ENCODE data around the gene COX10. TPM values are rescaled to one million over a fixed set of nuclear protein-coding genes. Genes with fewer than 3 reads are reported as not detected.

The COX10 gene
- polyA plus RNA-seq, 1 donor (not counting 4 experiments of a cell fraction or from before 2014, with no cell fraction given): 14.3 TPM

DNA sequence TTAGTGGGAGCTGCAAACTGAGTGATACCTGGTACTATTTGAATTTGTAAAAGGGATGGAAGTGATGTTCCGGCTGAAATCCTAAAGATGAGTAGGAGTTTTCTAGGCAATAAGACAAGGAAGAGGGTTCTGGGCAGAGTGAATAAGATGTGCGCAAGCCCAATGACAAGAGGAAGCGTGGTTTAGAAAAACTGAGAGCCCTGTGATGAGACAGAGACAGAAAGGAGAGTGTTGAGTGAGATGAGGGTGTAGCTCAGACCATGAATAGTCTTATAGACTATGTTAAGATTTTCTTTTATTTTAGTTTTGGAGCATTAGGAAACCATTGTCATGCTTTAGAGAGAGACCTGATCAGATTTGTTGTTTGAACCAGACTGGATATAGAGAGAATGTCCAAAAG is 50.2 kb downstream of the COX10 start:
- Histone ChIP-seq H3K9me3 (ENCODE audit: control insufficient read depth, low read depth, low read length) (no peaks in the 10 kb centered on the region), H3K4me2 (ENCODE audit: control insufficient read depth, extremely low read depth, insufficient read depth, low read depth, low read length) (no peak overlapping the region), H3K27ac (ENCODE audit: control insufficient read depth, insufficient read depth, low read length) (no peak overlapping the region), H4K20me1 (ENCODE audit: control insufficient read depth, extremely low read depth, insufficient read depth, low read length) (no peaks in the 10 kb centered on the region), H3K9ac (ENCODE audit: control insufficient read depth, extremely low read depth, insufficient read depth, low read length) (no peak overlapping the region), H3K4me3 (ENCODE audit: control insufficient read depth in 2 of 3, extremely low read depth in 1 of 3, insufficient read depth in 2 of 3, low read depth in 1 of 3, low read length in 3 of 3) (no peak overlapping the region), H3K27me3 (ENCODE audit: control insufficient read depth, extremely low read depth, insufficient read depth, low read length) (no peaks in the 10 kb centered on the region), H2AFZ (ENCODE audit: control insufficient read depth, low read length) (no peak overlapping the region), H3K9me1 (ENCODE audit: control insufficient read depth, extremely low read depth, insufficient read depth, low read length) (no peaks in the 10 kb centered on the region), H3K4me1 (ENCODE audit: control insufficient read depth, extremely low read depth, insufficient read depth, low read length) (no peaks in the 10 kb centered on the region), H3K36me3 (ENCODE audit: control insufficient read depth in 2 of 2, extremely low read depth in 1 of 2, insufficient read depth in 2 of 2, low read length in 2 of 2) (no peaks in the 10 kb centered on the region), H3K79me2 (ENCODE audit: control insufficient read depth, insufficient read depth, low read length) (peaks cover 6% of the 10 kb centered on the region)
- DNase-seq (ENCODE audit: low read depth, low spot score): no peak
- TF ChIP-seq EZH2 (IDR thresholded peaks at IDR 0.05; ENCODE audit: low read length): no peak
- TF ChIP-seq, protein P1, sequence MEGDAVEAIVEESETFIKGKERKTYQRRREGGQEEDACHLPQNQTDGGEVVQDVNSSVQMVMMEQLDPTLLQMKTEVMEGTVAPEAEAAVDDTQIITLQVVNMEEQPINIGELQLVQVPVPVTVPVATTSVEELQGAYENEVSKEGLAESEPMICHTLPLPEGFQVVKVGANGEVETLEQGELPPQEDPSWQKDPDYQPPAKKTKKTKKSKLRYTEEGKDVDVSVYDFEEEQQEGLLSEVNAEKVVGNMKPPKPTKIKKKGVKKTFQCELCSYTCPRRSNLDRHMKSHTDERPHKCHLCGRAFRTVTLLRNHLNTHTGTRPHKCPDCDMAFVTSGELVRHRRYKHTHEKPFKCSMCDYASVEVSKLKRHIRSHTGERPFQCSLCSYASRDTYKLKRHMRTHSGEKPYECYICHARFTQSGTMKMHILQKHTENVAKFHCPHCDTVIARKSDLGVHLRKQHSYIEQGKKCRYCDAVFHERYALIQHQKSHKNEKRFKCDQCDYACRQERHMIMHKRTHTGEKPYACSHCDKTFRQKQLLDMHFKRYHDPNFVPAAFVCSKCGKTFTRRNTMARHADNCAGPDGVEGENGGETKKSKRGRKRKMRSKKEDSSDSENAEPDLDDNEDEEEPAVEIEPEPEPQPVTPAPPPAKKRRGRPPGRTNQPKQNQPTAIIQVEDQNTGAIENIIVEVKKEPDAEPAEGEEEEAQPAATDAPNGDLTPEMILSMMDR (optimal IDR thresholded peaks at IDR 0.05 in 1 of 3, IDR thresholded peaks at IDR 0.05 in 1 of 3, conservative IDR thresholded peaks at IDR 0.05 in 1 of 3; ENCODE audit: extremely low read depth in 1 of 3, insufficient read depth in 2 of 3, low read length in 3 of 3): no peak
- dilution Hi-C loops (cut with MboI; ENCODE audit: extremely low pct_ligation_motif_present, low sequenced_read_pairs): no loop called here
- FAIRE-seq: no peak

DNA sequence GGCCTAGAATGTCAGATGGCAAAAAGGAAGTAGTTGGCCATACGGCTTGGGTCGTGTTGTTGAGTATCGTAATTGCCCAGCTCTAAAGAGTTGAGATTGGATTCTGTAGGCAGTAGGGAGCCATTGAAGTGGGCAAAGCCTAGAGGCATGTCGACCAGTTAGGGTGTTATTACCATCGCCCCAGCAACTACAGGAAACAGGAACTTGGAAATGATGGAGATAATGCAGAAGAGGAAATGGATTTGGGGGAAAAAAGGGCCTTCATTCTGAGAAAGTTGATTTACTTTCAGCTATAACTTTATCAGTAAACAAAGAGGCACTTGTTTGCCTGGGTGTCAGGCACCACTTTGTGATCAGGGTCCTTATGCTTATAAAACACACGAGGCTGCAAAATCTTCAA is 52.6 kb downstream of the COX10 start:
- H2AFZ ChIP-seq (ENCODE audit: control insufficient read depth, low read length): no peak overlapping the region
- DNase-seq (ENCODE audit: low read depth, low spot score) (no peak), FAIRE-seq (no peak)
- H3K79me2 ChIP-seq (ENCODE audit: control insufficient read depth, insufficient read depth, low read length): peaks cover 6% of the 10 kb centered on the region
- TF ChIP-seq EZH2 (IDR thresholded peaks at IDR 0.05; ENCODE audit: low read length): no peak
- no peaks in the 10 kb centered on the region for H3K9me1 ChIP-seq (ENCODE audit: control insufficient read depth, extremely low read depth, insufficient read depth, low read length)
- H3K4me3 ChIP-seq (ENCODE audit: control insufficient read depth in 2 of 3, extremely low read depth in 1 of 3, insufficient read depth in 2 of 3, low read depth in 1 of 3, low read length in 3 of 3): no peak overlapping the region
- no peaks in the 10 kb centered on the region for H4K20me1 ChIP-seq (ENCODE audit: control insufficient read depth, extremely low read depth, insufficient read depth, low read length)
- no peak overlapping the region for H3K9ac ChIP-seq (ENCODE audit: control insufficient read depth, extremely low read depth, insufficient read depth, low read length)
- dilution Hi-C loops (cut with MboI; ENCODE audit: extremely low pct_ligation_motif_present, low sequenced_read_pairs): no loop called here
- no peaks in the 10 kb centered on the region for H3K9me3 ChIP-seq (ENCODE audit: control insufficient read depth, low read depth, low read length)
- no peak overlapping the region for H3K27ac ChIP-seq (ENCODE audit: control insufficient read depth, insufficient read depth, low read length)
- no peaks in the 10 kb centered on the region for H3K4me1 ChIP-seq (ENCODE audit: control insufficient read depth, extremely low read depth, insufficient read depth, low read length)
- H3K36me3 ChIP-seq (ENCODE audit: control insufficient read depth in 2 of 2, extremely low read depth in 1 of 2, insufficient read depth in 2 of 2, low read length in 2 of 2): no peaks in the 10 kb centered on the region
- no peaks in the 10 kb centered on the region for H3K27me3 ChIP-seq (ENCODE audit: control insufficient read depth, extremely low read depth, insufficient read depth, low read length)
- H3K4me2 ChIP-seq (ENCODE audit: control insufficient read depth, extremely low read depth, insufficient read depth, low read depth, low read length): no peak overlapping the region

DNA sequence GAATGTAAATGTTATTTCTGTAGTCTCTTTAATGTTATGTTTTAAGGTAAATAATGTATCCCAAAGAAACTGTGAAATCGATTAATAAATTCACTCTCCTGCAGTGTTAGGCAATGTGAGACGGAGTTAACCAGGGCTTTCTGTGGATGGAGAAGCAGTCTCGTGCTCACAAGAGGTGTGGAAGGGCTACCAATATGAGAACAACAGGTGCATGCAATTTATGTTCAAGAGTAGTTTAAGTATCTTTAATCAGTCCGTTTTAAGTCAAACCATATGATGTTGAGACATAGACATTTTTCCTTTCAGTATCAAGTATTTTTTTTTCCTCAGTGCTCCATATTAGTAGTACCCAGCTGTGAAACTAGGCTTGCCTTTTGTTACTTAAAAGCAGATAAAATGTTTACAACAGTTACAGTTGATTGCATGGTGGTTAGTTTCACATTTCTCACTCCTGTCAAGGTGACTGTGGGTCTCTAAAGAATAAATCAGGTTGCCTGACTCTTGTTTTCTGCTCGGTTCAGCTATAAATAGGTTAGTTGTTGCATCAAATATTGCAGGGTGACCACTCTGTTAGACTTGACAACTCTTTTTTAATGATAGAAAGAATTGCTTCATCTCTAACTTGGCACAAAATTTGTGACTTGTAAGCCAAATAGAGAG is 54.4 kb downstream of the COX10 start:
- Histone ChIP-seq H3K79me2 (ENCODE audit: control insufficient read depth, insufficient read depth, low read length) (peaks cover 6% of the 10 kb centered on the region), H3K4me2 (ENCODE audit: control insufficient read depth, extremely low read depth, insufficient read depth, low read depth, low read length) (no peak overlapping the region)
- no peak for FAIRE-seq

More for the DNA sequence above, 54.4 kb downstream of the COX10 start:
- no peak for DNase-seq (ENCODE audit: low read depth, low spot score)
- TF ChIP-seq, protein P1 (optimal IDR thresholded peaks at IDR 0.05 in 1 of 3, IDR thresholded peaks at IDR 0.05 in 1 of 3, conservative IDR thresholded peaks at IDR 0.05 in 1 of 3; ENCODE audit: extremely low read depth in 1 of 3, insufficient read depth in 2 of 3, low read length in 3 of 3): no peak
- TF ChIP-seq EZH2 (IDR thresholded peaks at IDR 0.05; ENCODE audit: low read length): no peak
- H3K4me3 ChIP-seq (ENCODE audit: control insufficient read depth in 2 of 3, extremely low read depth in 1 of 3, insufficient read depth in 2 of 3, low read depth in 1 of 3, low read length in 3 of 3): no peak overlapping the region
- no peak overlapping the region for H3K27ac ChIP-seq (ENCODE audit: control insufficient read depth, insufficient read depth, low read length)
- H3K9ac ChIP-seq (ENCODE audit: control insufficient read depth, extremely low read depth, insufficient read depth, low read length): no peak overlapping the region
- no peak overlapping the region for H2AFZ ChIP-seq (ENCODE audit: control insufficient read depth, low read length)
- H3K4me1 ChIP-seq (ENCODE audit: control insufficient read depth, extremely low read depth, insufficient read depth, low read length): no peaks in the 10 kb centered on the region
- dilution Hi-C loops (cut with MboI; ENCODE audit: extremely low pct_ligation_motif_present, low sequenced_read_pairs): no loop called here
- no peaks in the 10 kb centered on the region for H3K27me3 ChIP-seq (ENCODE audit: control insufficient read depth, extremely low read depth, insufficient read depth, low read length)
- no peaks in the 10 kb centered on the region for H3K9me3 ChIP-seq (ENCODE audit: control insufficient read depth, low read depth, low read length)
- H4K20me1 ChIP-seq (ENCODE audit: control insufficient read depth, extremely low read depth, insufficient read depth, low read length): no peaks in the 10 kb centered on the region
- no peaks in the 10 kb centered on the region for H3K36me3 ChIP-seq (ENCODE audit: control insufficient read depth in 2 of 2, extremely low read depth in 1 of 2, insufficient read depth in 2 of 2, low read length in 2 of 2)
- no peaks in the 10 kb centered on the region for H3K9me1 ChIP-seq (ENCODE audit: control insufficient read depth, extremely low read depth, insufficient read depth, low read length)

All from keratinocyte (primary cell).